GM19463 (cell line): ENCODE results near the gene HBM.
"Not testable (repeated sequence)": the region's sequence is repeated elsewhere in the genome, so short reads cannot be mapped to it uniquely, and the experiment has no call there.

Experiments used
- ATAC-seq: cut with Tn5 transposase; IDR thresholded peaks from one replicate; pipeline ENCODE4 v1.9.1; 2021; ENCODE audit warnings: mild to moderate bottlenecking, moderate library complexity; ENCODE audit not compliant: unreplicated experiment

HBM gene

GRCh38 chr16:144797-145252 lies 21.0 kb upstream of the HBM start:
- ATAC-seq, result no peak

GRCh38 chr16:146646-147045 lies 19.1 kb upstream of the HBM start:
- ATAC-seq, result no peak

- ATAC-seq, result no peak
Measured at GRCh38 chr16:149024-149660, 16.6 kb upstream of the HBM start.

GRCh38 chr16:152141-153128 lies 13.3 kb upstream of the HBM start, which contains the start of gene HBZ:
TSS of gene HBZ (plus strand) at chr16:152644. CDS start at chr16:152910, 266 bp downstream.
- ATAC-seq, result no peak

GRCh38 chr16:153129-153521 lies 12.7 kb upstream of the HBM start:
- ATAC-seq, result not testable (repeated sequence)

- ATAC-seq, result not testable (repeated sequence)
Measured at GRCh38 chr16:153550-154216, 12.1 kb upstream of the HBM start.

- no peak for ATAC-seq
Measured at GRCh38 chr16:154217-155030, 11.4 kb upstream of the HBM start.

- no peak for ATAC-seq
Measured at GRCh38 chr16:155031-155398, 10.8 kb upstream of the HBM start.

- ATAC-seq, result no peak
Measured at GRCh38 chr16:159136-159849, 6.5 kb upstream of the HBM start.

GRCh38 chr16:160242-160641 lies 5.5 kb upstream of the HBM start:
- ATAC-seq, result not testable (repeated sequence)

GRCh38 chr16:160691-161190 lies 5.0 kb upstream of the HBM start:
- ATAC-seq, result no peak

- ATAC-seq, result no peak
Measured at GRCh38 chr16:162271-162991, 3.3 kb upstream of the HBM start.

- ATAC-seq, result not testable (repeated sequence)
Measured at GRCh38 chr16:163139-163538, 2.6 kb upstream of the HBM start.

GRCh38 chr16:163696-164095 lies 2.1 kb upstream of the HBM start:
- not testable (repeated sequence) for ATAC-seq

GRCh38 chr16:164134-164823 lies 1.5 kb upstream of the HBM start:
- not testable (repeated sequence) for ATAC-seq

GRCh38 chr16:164827-165538 lies 795 bp upstream of the HBM start:
- ATAC-seq, result no peak

GRCh38 chr16:166375-167121 lies 770 bp downstream of the HBM start:
- no peak for ATAC-seq
